ENCODE data around the gene HNRNPM.

- TF ChIP-seq CTCF (IDR thresholded peaks at IDR 0.05; ENCODE audit: borderline replicate concordance, extremely low read depth, low read length, poor library complexity, severe bottlenecking) (no peak), EZH2 (IDR thresholded peaks at IDR 0.05; ENCODE audit: borderline replicate concordance, low read depth, low read length, severe bottlenecking) (no peak)
Observed at GRCh38 chr19:8446061-8446709, 1.4 kb downstream of the HNRNPM start.
